CD14-positive monocyte (primary cell): Measurements from ENCODE around the gene MEX3A. TPM values are rescaled to one million over a fixed set of nuclear protein-coding genes. Genes with fewer than 3 reads are reported as not detected.

Experiments used
- DNase-seq, 3 donors: peaks; one replicate each; pipeline ENCODE4 v3.0.0-alpha.2; 2011 to 2022
- H2AFZ ChIP-seq: 2 replicates; pipeline ENCODE4 v1.6.0; 2012; ENCODE audit warnings: mild to moderate bottlenecking, low read depth, low read length, inconsistent platforms; ENCODE audit not compliant: insufficient read depth, poor library complexity, severe bottlenecking
- H3K27ac ChIP-seq, 2 donors: 1 replicate in 1 of 2; 2 replicates in 1 of 2; pipeline ENCODE4 v1.5.1; 2012 to 2013; ENCODE audit warnings: low read length in 2 of 2, control low read depth in 1 of 2, inconsistent platforms in 1 of 2, low read depth in 1 of 2, mild to moderate bottlenecking in 1 of 2
- H3K27me3 ChIP-seq, 2 donors: one replicate each; pipeline versions ENCODE4 v1.6.0 to v1.6.1; 2011 to 2013; ENCODE audit warnings: low read length in 2 of 2; ENCODE audit not compliant: control insufficient read depth in 2 of 2, insufficient read depth in 2 of 2
- H3K36me3 ChIP-seq, 2 donors: replicated peaks in 1 of 2; 1 replicate in 1 of 2; 2 replicates in 1 of 2; pipeline versions ENCODE4 v1.5.1 to v1.6.1; 2012 to 2013; ENCODE audit warnings: low read length in 2 of 2, control low read depth in 1 of 2, inconsistent platforms in 1 of 2, mild to moderate bottlenecking in 1 of 2; ENCODE audit not compliant: insufficient read depth in 2 of 2, control insufficient read depth in 1 of 2
- H3K4me1 ChIP-seq, 2 donors: 1 replicate in 1 of 2; 2 replicates in 1 of 2; pipeline versions ENCODE4 v1.5.1 to v1.6.1; 2012 to 2013; ENCODE audit warnings: low read length in 2 of 2, control low read depth in 1 of 2, inconsistent platforms in 1 of 2, mild to moderate bottlenecking in 1 of 2, moderate library complexity in 1 of 2; ENCODE audit not compliant: insufficient read depth in 2 of 2, control insufficient read depth in 1 of 2
- H3K4me2 ChIP-seq: replicated peaks from 2 replicates; pipeline ENCODE3; 2012; ENCODE audit warnings: low read length, moderate library complexity, mild to moderate bottlenecking; ENCODE audit not compliant: poor library complexity, severe bottlenecking; ENCODE audit errors: extremely low read depth
- H3K4me3 ChIP-seq, 3 experiments: fragments of 200-600 bp in 1 of 3; sonication (generic) in 1 of 3; replicated peaks in 1 of 3; 1 replicate in 2 of 3; 2 replicates in 1 of 3; pipeline ENCODE4 v1.5.1; 2011 to 2013; ENCODE audit warnings: low read length in 3 of 3, mild to moderate bottlenecking in 3 of 3, control low read depth in 2 of 3, low read depth in 2 of 3, inconsistent platforms in 1 of 3, moderate library complexity in 1 of 3
- H3K79me2 ChIP-seq: 2 replicates; pipeline ENCODE4 v1.6.0; 2012; ENCODE audit warnings: mild to moderate bottlenecking, control low read depth, inconsistent platforms, low read length, moderate library complexity; ENCODE audit not compliant: insufficient read depth
- H3K9ac ChIP-seq: 2 replicates; pipeline ENCODE4 v1.6.0; 2017; ENCODE audit warnings: low read length, mild to moderate bottlenecking; ENCODE audit not compliant: insufficient read depth, poor library complexity, severe bottlenecking
- H3K9me3 ChIP-seq, 2 donors: replicated peaks in 1 of 2; 1 replicate in 1 of 2; 2 replicates in 1 of 2; pipeline versions ENCODE4 v1.5.1 to v1.6.1; 2012 to 2013; ENCODE audit warnings: low read length in 2 of 2, control low read depth in 1 of 2; ENCODE audit not compliant: control insufficient read depth in 1 of 2, insufficient read depth in 1 of 2
- H4K20me1 ChIP-seq: 2 replicates; pipeline ENCODE4 v1.6.0; 2012; ENCODE audit warnings: mild to moderate bottlenecking, low read length, control low read depth, moderate library complexity; ENCODE audit not compliant: insufficient read depth
- H3K27ac Mint-ChIP-seq, 7 donors: one replicate each; pipeline ENCODE4 v1.8.0; 2020; ENCODE audit warnings: mild to moderate bottlenecking in 7 of 7, mixed read lengths in 7 of 7, moderate library complexity in 6 of 7, inconsistent platforms in 2 of 7
- H3K27me3 Mint-ChIP-seq, 3 donors: one replicate each; pipeline ENCODE4 v1.8.0; 2021 to 2022; ENCODE audit warnings: low read depth in 3 of 3, mild to moderate bottlenecking in 3 of 3, mixed read lengths in 3 of 3, moderate library complexity in 3 of 3, inconsistent platforms in 1 of 3
- H3K36me3 Mint-ChIP-seq, 2 donors: one replicate each; pipeline ENCODE4 v1.8.0; 2020; ENCODE audit warnings: mixed read lengths in 2 of 2, inconsistent platforms in 1 of 2, mild to moderate bottlenecking in 1 of 2
- H3K4me1 Mint-ChIP-seq: one replicate; pipeline ENCODE4 v1.8.0; 2020; ENCODE audit warnings: mild to moderate bottlenecking, mixed read lengths
- H3K4me3 Mint-ChIP-seq, 2 donors: one replicate each; pipeline ENCODE4 v1.8.0; 2020; ENCODE audit warnings: mild to moderate bottlenecking in 2 of 2, mixed read lengths in 2 of 2, moderate library complexity in 1 of 2
- H3K9me3 Mint-ChIP-seq, 7 donors: one replicate each; pipeline ENCODE4 v1.8.0; 2020 to 2022; ENCODE audit warnings: mixed read lengths in 7 of 7, mild to moderate bottlenecking in 6 of 7, moderate library complexity in 6 of 7, inconsistent platforms in 2 of 7
- CTCF ChIP-seq: fragments of 200-600 bp; IDR thresholded peaks from one replicate; pipeline ENCODE4 v1.8.0; 2022; ENCODE audit warnings: antibody characterized with exemption, mild to moderate bottlenecking
- WGBS: methylation state at CpG from one replicate; pipeline ENCODE4 v1.1.5; 2013; ENCODE audit warnings: missing lambda C conversion rate; ENCODE audit not compliant: insufficient coverage; 5-methylcytosine and 5-hydroxymethylcytosine counted together
- intact Hi-C, 2 donors: fragments of 100-400 bp; cut with micrococcal nuclease; formaldehyde crosslinking; loops; one replicate each; pipeline versions ENCODE4 v1.15.0 to v1.15.1; 2023
- polyA plus RNA-seq, 3 donors: library from polyadenylated mRNA; depleted of rRNA in 1 of 3; unstranded in 2 of 3; stranded (reverse) in 1 of 3; fragments of 300-500 nt in 2 of 3; fragments of >200 nt in 1 of 3; fragmentation: Illumina TruSeq in 2 of 3; gene quantifications; 1 replicate in 2 of 3; 2 replicates in 1 of 3; pipeline ENCODE4 v1.2.3, GENCODE V29; 2012 to 2021

The MEX3A gene
- polyA plus RNA-seq, 3 donors: not detected

GRCh38 chr1:156108057-156108456 lies 25.8 kb upstream of the MEX3A start:
- H3K79me2 ChIP-seq: no peaks in the 10 kb centered on the region
- peaks cover 0 to 8% of the 10 kb centered on the region in 2 donors for H3K9me3 ChIP-seq
- H3K4me1 Mint-ChIP-seq: peaks cover 40% of the 10 kb centered on the region
- H3K4me3 ChIP-seq: no peak overlapping the region
- H3K4me2 ChIP-seq: no peak overlapping the region
- peak overlapping the region in 5 of 7 donors; percentile 63 to 97 (median 95) for H3K27ac Mint-ChIP-seq
- WGBS: 95% methylated on average over 2 of the region's 3 CpGs
- peaks cover 12 to 21% of the 10 kb centered on the region in 2 donors for H3K36me3 Mint-ChIP-seq
- intact Hi-C loops: no loop called here
- peaks cover 27 to 31% of the 10 kb centered on the region in 2 donors for H3K4me1 ChIP-seq
- peak overlapping the region in 1 of 2 donors; percentile 92 for H3K4me3 Mint-ChIP-seq
- H3K9me3 Mint-ChIP-seq: peaks cover 0 to 31% (median 17%) of the 10 kb centered on the region in 7 donors
- DNase-seq: no peak
- TF ChIP-seq CTCF: no peak
- H3K36me3 ChIP-seq: no peaks in the 10 kb centered on the region
- no peaks in the 10 kb centered on the region for H4K20me1 ChIP-seq
- H2AFZ ChIP-seq: no peak overlapping the region
- no peak overlapping the region for H3K27ac ChIP-seq
- no peak overlapping the region for H3K9ac ChIP-seq
- H3K27me3 Mint-ChIP-seq: peaks cover 95 to 100% (median 96%) of the 10 kb centered on the region in 3 donors
- peaks cover 72 to 100% of the 10 kb centered on the region in 2 donors for H3K27me3 ChIP-seq

- H4K20me1 ChIP-seq: no peaks in the 10 kb centered on the region
- no peak for TF ChIP-seq CTCF
- H3K4me1 ChIP-seq: peaks cover 31 to 37% of the 10 kb centered on the region in 2 donors
- no peaks in the 10 kb centered on the region for H3K9me3 ChIP-seq
- H3K4me3 Mint-ChIP-seq: peak overlapping the region; percentile 56 to 92
- peak overlapping the region; percentile 92 to 98 (median 97) for H3K27ac Mint-ChIP-seq
- no peak overlapping the region for H3K4me2 ChIP-seq
- H3K4me1 Mint-ChIP-seq: peaks cover 43% of the 10 kb centered on the region
- peaks cover 67 to 100% of the 10 kb centered on the region in 2 donors for H3K27me3 ChIP-seq
- no peaks in the 10 kb centered on the region for H3K36me3 ChIP-seq
- H3K4me3 ChIP-seq: no peak overlapping the region
- no peak overlapping the region for H2AFZ ChIP-seq
- DNase-seq: peak in 1 of 3 donors; percentile 44
- peaks cover 15 to 21% of the 10 kb centered on the region in 2 donors for H3K36me3 Mint-ChIP-seq
- intact Hi-C loops: loop anchor here in 1 of 2 donors (1.0 kb wide), 1 partner anchor 7 kb away; the partner anchor contains the start of gene LMNA
- H3K27me3 Mint-ChIP-seq: peaks cover 95 to 100% (median 96%) of the 10 kb centered on the region in 3 donors
- H3K27ac ChIP-seq: peak overlapping the region in 1 of 2 donors; percentile 58
- no peaks in the 10 kb centered on the region for H3K79me2 ChIP-seq
- H3K9ac ChIP-seq: peak overlapping the region; percentile 46
- H3K9me3 Mint-ChIP-seq: peaks cover 0 to 30% (median 14%) of the 10 kb centered on the region in 7 donors
- WGBS: 81% methylated on average over 9 of the region's 14 CpGs
These were observed 24.6 kb upstream of the MEX3A start for GRCh38 chr1:156106624-156107488.
